DOHH2 (cell line): ENCODE data around the gene DOCK1.

Experiments
- H3F3A ChIP-seq: fragments of 200-600 bp; sonication (generic), shearing (Covaris generic); 2 replicates; pipeline ENCODE4 v1.6.0; 2016; ENCODE audit warnings: antibody characterized with exemption, mild to moderate bottlenecking; ENCODE audit not compliant: control insufficient read depth, insufficient read depth
- H3K27ac ChIP-seq: fragments of 200-600 bp; sonication (generic); 2 replicates; pipeline ENCODE4 v1.5.1; 2014; ENCODE audit warnings: low read depth, mild to moderate bottlenecking, low read length, moderate library complexity
- H3K27me3 ChIP-seq: fragments of 200-600 bp; sonication (generic); 2 replicates; pipeline ENCODE4 v1.6.1; 2014; ENCODE audit warnings: mild to moderate bottlenecking, low read length, mixed read lengths; ENCODE audit not compliant: control insufficient read depth
- H3K36me3 ChIP-seq: fragments of 200-600 bp; sonication (generic); 2 replicates; pipeline ENCODE4 v1.6.1; 2014; ENCODE audit warnings: mild to moderate bottlenecking, low read length, moderate library complexity, mixed read lengths; ENCODE audit not compliant: control insufficient read depth
- H3K4me1 ChIP-seq: fragments of 200-600 bp; sonication (generic); 2 replicates; pipeline ENCODE4 v1.6.1; 2014; ENCODE audit warnings: mild to moderate bottlenecking, low read length, mixed read lengths; ENCODE audit not compliant: control insufficient read depth
- H3K4me2 ChIP-seq: fragments of 200-600 bp; sonication (generic); 2 replicates; pipeline ENCODE4 v1.6.0; 2014; ENCODE audit warnings: mild to moderate bottlenecking, low read length, moderate library complexity
- H3K4me3 ChIP-seq: fragments of 200-600 bp; sonication (generic); 2 replicates; pipeline ENCODE4 v1.5.1; 2014; ENCODE audit warnings: mild to moderate bottlenecking, low read length, mixed read lengths
- H3K79me2 ChIP-seq: fragments of 200-600 bp; sonication (generic); 2 replicates; pipeline ENCODE4 v1.6.1; 2014; ENCODE audit warnings: mild to moderate bottlenecking, low read length, mixed read lengths; ENCODE audit not compliant: control insufficient read depth
- H3K9me2 ChIP-seq: fragments of 200-600 bp; sonication (generic); replicated peaks from 2 replicates; pipeline ENCODE4 v1.6.1; 2014; ENCODE audit warnings: mild to moderate bottlenecking, low read length, mixed read lengths; ENCODE audit not compliant: control insufficient read depth
- H3K9me3 ChIP-seq: fragments of 200-600 bp; sonication (generic); 2 replicates; pipeline ENCODE4 v1.6.1; 2014; ENCODE audit warnings: antibody characterized with exemption, low read length, mixed read lengths; ENCODE audit not compliant: control insufficient read depth, insufficient read depth
- H4K20me1 ChIP-seq: fragments of 200-600 bp; sonication (generic); 2 replicates; pipeline ENCODE4 v1.6.0; 2014; ENCODE audit warnings: low read depth, mild to moderate bottlenecking, antibody characterized with exemption, low read length, moderate library complexity; ENCODE audit not compliant: control insufficient read depth, insufficient read depth
- EZH2phosphoT487 ChIP-seq: fragments of 200-600 bp; sonication (generic); IDR thresholded peaks from 2 replicates; pipeline ENCODE4 v1.6.1; 2017; ENCODE audit warnings: borderline replicate concordance, mild to moderate bottlenecking, antibody characterized with exemption, low read length, moderate library complexity, mixed read lengths
- TF ChIP-seq, protein P1 (sequence below): fragments of 200-600 bp; sonication (generic); IDR thresholded peaks from one replicate; pipeline ENCODE4 v1.5.1; 2014; ENCODE audit warnings: antibody characterized with exemption, mild to moderate bottlenecking, low read depth, low read length; ENCODE audit not compliant: poor library complexity, severe bottlenecking

DOCK1 gene

DNA sequence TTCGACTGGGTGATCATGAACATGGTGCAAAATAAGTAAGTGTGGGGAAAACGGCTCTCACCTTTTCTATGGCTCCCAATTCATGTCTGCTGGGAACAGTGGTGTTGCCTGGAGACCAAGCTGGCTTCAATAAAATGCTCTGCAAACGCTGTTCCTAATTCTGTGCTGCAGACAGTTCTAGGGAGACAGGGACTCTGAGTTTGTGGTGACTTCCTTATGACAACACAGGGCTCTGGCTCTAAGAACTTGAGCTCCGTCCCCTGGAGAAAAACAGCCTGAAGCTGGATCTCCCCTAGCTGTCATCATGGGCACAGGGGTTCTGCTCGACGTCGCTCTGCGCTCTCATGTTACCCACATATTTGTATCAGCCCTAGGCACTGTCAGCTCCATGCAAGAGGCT lies 352.2 kb downstream of the DOCK1 start:
- TF ChIP-seq, protein P1, sequence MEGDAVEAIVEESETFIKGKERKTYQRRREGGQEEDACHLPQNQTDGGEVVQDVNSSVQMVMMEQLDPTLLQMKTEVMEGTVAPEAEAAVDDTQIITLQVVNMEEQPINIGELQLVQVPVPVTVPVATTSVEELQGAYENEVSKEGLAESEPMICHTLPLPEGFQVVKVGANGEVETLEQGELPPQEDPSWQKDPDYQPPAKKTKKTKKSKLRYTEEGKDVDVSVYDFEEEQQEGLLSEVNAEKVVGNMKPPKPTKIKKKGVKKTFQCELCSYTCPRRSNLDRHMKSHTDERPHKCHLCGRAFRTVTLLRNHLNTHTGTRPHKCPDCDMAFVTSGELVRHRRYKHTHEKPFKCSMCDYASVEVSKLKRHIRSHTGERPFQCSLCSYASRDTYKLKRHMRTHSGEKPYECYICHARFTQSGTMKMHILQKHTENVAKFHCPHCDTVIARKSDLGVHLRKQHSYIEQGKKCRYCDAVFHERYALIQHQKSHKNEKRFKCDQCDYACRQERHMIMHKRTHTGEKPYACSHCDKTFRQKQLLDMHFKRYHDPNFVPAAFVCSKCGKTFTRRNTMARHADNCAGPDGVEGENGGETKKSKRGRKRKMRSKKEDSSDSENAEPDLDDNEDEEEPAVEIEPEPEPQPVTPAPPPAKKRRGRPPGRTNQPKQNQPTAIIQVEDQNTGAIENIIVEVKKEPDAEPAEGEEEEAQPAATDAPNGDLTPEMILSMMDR, result no peak
- no peak for TF ChIP-seq EZH2phosphoT487
- H4K20me1 ChIP-seq, result no peaks in the 10 kb centered on the region
- no peak overlapping the region for H3K27ac ChIP-seq
- no peaks in the 10 kb centered on the region for H3K79me2 ChIP-seq
- no peaks in the 10 kb centered on the region for H3K36me3 ChIP-seq
- H3K4me2 ChIP-seq, result no peak overlapping the region
- H3K4me3 ChIP-seq, result no peak overlapping the region
- no peaks in the 10 kb centered on the region for H3K9me2 ChIP-seq
- H3K27me3 ChIP-seq, result no peaks in the 10 kb centered on the region
- no peaks in the 10 kb centered on the region for H3F3A ChIP-seq
- peaks cover 32% of the 10 kb centered on the region; the same call in 1 of the 2 replicates for H3K9me3 ChIP-seq
- H3K4me1 ChIP-seq, result no peaks in the 10 kb centered on the region

DNA sequence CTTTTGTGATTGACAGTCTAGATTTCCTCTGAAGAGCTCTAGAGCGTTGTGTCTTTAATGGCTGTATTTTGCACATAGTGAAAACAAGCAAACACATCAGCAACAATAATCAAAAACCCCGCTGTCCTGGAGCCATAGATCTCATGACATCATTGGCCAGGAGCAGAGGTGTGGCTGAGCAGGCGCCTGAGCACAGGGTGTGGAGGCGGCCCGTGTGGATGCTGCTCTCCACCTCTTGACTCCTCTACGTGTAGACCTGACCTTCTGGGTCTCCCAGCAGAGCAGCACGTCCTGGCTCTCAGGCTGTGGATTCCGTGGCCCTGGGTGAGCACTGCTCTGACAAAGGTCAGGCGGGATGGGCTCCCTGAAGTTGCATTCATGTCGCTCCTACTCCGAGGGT lies 354.1 kb downstream of the DOCK1 start:
- H3K36me3 ChIP-seq, result no peaks in the 10 kb centered on the region
- no peaks in the 10 kb centered on the region for H3F3A ChIP-seq
- no peak overlapping the region for H3K4me2 ChIP-seq
- H3K79me2 ChIP-seq, result no peaks in the 10 kb centered on the region
- peaks cover 38% of the 10 kb centered on the region; the same call in 1 of the 2 replicates for H3K9me3 ChIP-seq
- no peak for TF ChIP-seq EZH2phosphoT487
- TF ChIP-seq, protein P1, result no peak
- no peaks in the 10 kb centered on the region for H3K27me3 ChIP-seq
- no peaks in the 10 kb centered on the region for H3K9me2 ChIP-seq
- H3K4me1 ChIP-seq, result no peaks in the 10 kb centered on the region
- no peak overlapping the region for H3K4me3 ChIP-seq
- no peaks in the 10 kb centered on the region for H4K20me1 ChIP-seq
- H3K27ac ChIP-seq, result no peak overlapping the region

DNA sequence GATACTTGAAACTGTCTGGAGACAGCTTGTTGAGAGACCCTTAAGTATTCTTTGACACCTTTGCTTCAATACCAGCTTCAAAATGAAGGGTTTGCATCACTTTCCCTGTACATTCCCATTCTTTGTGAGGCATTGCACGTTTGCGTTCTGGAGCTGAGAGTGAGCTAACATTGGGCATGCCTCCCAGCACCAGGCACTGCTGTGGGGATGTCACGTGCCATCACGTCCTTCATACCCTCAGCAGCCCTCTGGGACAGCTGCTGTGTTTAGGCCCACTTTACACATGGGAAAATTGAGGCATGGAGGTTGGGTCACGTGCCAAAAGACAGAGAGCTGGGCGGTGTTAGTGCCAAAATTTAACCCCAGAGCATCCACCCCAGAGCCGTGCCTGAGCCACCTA lies 357.4 kb downstream of the DOCK1 start:
- Histone ChIP-seq H3K4me3 (no peak overlapping the region), H3K27ac (no peak overlapping the region), H3K36me3 (no peaks in the 10 kb centered on the region), H3K9me3 (peaks cover 38% of the 10 kb centered on the region; the same call in 1 of the 2 replicates), H3K79me2 (no peaks in the 10 kb centered on the region), H4K20me1 (no peaks in the 10 kb centered on the region), H3K4me1 (no peaks in the 10 kb centered on the region), H3K4me2 (no peak overlapping the region), H3K9me2 (no peaks in the 10 kb centered on the region), H3K27me3 (no peaks in the 10 kb centered on the region), H3F3A (no peaks in the 10 kb centered on the region)
- TF ChIP-seq EZH2phosphoT487, result no peak
- TF ChIP-seq, protein P1, result no peak

DNA sequence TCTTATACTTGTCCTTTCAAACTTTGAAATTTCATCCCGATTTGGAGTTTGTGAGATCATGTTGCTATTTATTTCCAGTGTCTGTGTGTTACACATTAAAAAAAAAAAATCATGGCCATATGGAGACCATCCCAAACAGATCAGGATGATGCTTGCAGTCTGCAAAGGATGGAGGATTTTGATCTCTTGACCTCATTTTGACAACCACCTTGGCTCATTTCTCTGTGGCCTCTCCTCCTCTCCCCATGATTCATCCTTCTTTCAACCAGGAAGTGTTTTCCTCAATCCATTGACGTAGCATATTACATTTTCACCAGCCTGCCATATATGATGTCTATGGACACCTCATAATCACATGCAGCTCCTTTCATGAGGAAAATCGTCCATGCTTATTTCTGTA lies 360.1 kb downstream of the DOCK1 start:
- no peaks in the 10 kb centered on the region for H3K36me3 ChIP-seq
- no peaks in the 10 kb centered on the region for H3K9me2 ChIP-seq
- no peak overlapping the region for H3K4me3 ChIP-seq
- no peaks in the 10 kb centered on the region for H4K20me1 ChIP-seq
- H3F3A ChIP-seq, result no peaks in the 10 kb centered on the region
- no peaks in the 10 kb centered on the region for H3K79me2 ChIP-seq
- H3K4me1 ChIP-seq, result no peaks in the 10 kb centered on the region
- H3K4me2 ChIP-seq, result no peak overlapping the region
- no peaks in the 10 kb centered on the region for H3K27me3 ChIP-seq
- TF ChIP-seq, protein P1, result no peak
- TF ChIP-seq EZH2phosphoT487, result no peak
- no peak overlapping the region for H3K27ac ChIP-seq
- peaks cover 31% of the 10 kb centered on the region; the same call in 1 of the 2 replicates for H3K9me3 ChIP-seq
